Dedifferentiated amniotic fluid mesenchymal stem cell (primary cell): Measurements from ENCODE around the gene CECR2.
"Not testable (repeated sequence)": the region's sequence is repeated elsewhere in the genome, so short reads cannot be mapped to it uniquely, and the experiment has no call there.

ENCODE experiments used
- DNase-seq: peaks from one replicate; pipeline ENCODE4 v3.0.0-alpha.2; 2016; ENCODE audit errors: extremely low spot score

CECR2 gene

GRCh38 chr22:17402293-17402692 lies 33.0 kb downstream of the CECR2 start:
- DNase-seq, result no peak

- DNase-seq, result no peak
Measured at GRCh38 chr22:17403906-17404305, 34.6 kb downstream of the CECR2 start.

GRCh38 chr22:17407643-17408042 lies 38.4 kb downstream of the CECR2 start:
- no peak for DNase-seq

GRCh38 chr22:17410576-17410975 lies 41.3 kb downstream of the CECR2 start:
- DNase-seq, result no peak

GRCh38 chr22:17411213-17411612 lies 42.0 kb downstream of the CECR2 start:
- no peak for DNase-seq

- no peak for DNase-seq
Measured at GRCh38 chr22:17412232-17412631, 43.0 kb downstream of the CECR2 start.

- no peak for DNase-seq
Measured at GRCh38 chr22:17418890-17419324, 49.6 kb downstream of the CECR2 start.

GRCh38 chr22:17419348-17419747 lies 50.1 kb downstream of the CECR2 start:
- no peak for DNase-seq

GRCh38 chr22:17422736-17423343 lies 53.6 kb downstream of the CECR2 start:
- DNase-seq, result no peak

GRCh38 chr22:17423616-17424015 lies 54.4 kb downstream of the CECR2 start:
- DNase-seq, result no peak

GRCh38 chr22:17427528-17427927 lies 58.3 kb downstream of the CECR2 start:
- not testable (repeated sequence) for DNase-seq

- DNase-seq, result no peak
Measured at GRCh38 chr22:17429516-17429915, 60.3 kb downstream of the CECR2 start.

- DNase-seq, result no peak
Measured at GRCh38 chr22:17430412-17430811, 61.2 kb downstream of the CECR2 start.

GRCh38 chr22:17431179-17431578 lies 61.9 kb downstream of the CECR2 start:
- DNase-seq, result no peak

- no peak for DNase-seq
Measured at GRCh38 chr22:17434856-17435255, 65.6 kb downstream of the CECR2 start.

- no peak for DNase-seq
Measured at GRCh38 chr22:17435375-17435774, 66.1 kb downstream of the CECR2 start.

- DNase-seq, result no peak
Measured at GRCh38 chr22:17436382-17436980, 67.2 kb downstream of the CECR2 start.

GRCh38 chr22:17436981-17437412 lies 67.7 kb downstream of the CECR2 start:
- DNase-seq, result no peak

- DNase-seq, result no peak
Measured at GRCh38 chr22:17438026-17438425, 68.8 kb downstream of the CECR2 start.

GRCh38 chr22:17441326-17441725 lies 72.1 kb downstream of the CECR2 start:
- DNase-seq, result no peak

GRCh38 chr22:17443405-17444203 lies 74.3 kb downstream of the CECR2 start:
- DNase-seq, result no peak

- no peak for DNase-seq
Measured at GRCh38 chr22:17444204-17444504, 74.9 kb downstream of the CECR2 start.

GRCh38 chr22:17446698-17447097 lies 77.4 kb downstream of the CECR2 start:
- DNase-seq, result no peak
